ENCODE measurements around the gene LDLRAD4.

DNA sequence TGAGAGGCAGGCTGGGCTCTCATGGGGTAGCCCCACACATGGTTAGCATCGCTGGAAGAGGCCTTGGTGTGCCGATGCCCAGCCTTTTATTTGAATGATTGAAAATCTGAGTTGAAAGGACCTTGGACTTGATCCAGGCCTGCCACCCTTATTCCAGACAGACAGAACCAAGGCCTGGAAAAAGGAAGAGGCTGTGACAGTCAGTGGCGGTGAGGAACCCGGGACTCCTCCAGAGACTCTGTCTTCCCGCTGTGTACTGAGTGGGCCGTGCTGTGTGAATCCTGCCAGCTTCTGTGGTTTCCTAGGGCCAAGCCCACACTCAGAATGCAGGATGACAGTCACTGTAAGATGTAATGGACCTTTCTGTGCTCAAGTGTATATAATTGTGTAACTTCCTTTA, 218.5 kb downstream of the LDLRAD4 start:
- no peak for TF ChIP-seq CTCF (IDR thresholded peaks at IDR 0.05)
- TF ChIP-seq RXRA (IDR thresholded peaks at IDR 0.05; ENCODE audit: borderline replicate concordance, low read depth): no peak
- TF ChIP-seq MXI1 (IDR thresholded peaks at IDR 0.05; ENCODE audit: low read depth, low read length): no peak
- no peak for TF ChIP-seq FOXJ3 (CRISPR knock-in tag; IDR thresholded peaks at IDR 0.05)
- TF ChIP-seq GABPA (IDR thresholded peaks at IDR 0.05; ENCODE audit: low read depth): no peak

Data from SK-N-SH (cell line).